T-cell (primary cell): ENCODE results near the gene SMAGP. TPM values are rescaled to one million over a fixed set of nuclear protein-coding genes. Genes with fewer than 3 reads are reported as not detected.
"Not testable (repeated sequence)": the region's sequence is repeated elsewhere in the genome, so short reads cannot be mapped to it uniquely, and the experiment has no call there.

ENCODE experiments used
- ATAC-seq, 4 experiments: fragments of 200-7000 bp in 3 of 4; fragments of 150-1000 bp in 1 of 4; cut with Tn5 transposase; replicated peaks in 1 of 4; 1 replicate in 3 of 4; 2 replicates in 1 of 4; pipeline ENCODE4 v1.10.0; 2021; ENCODE audit warnings: moderate library complexity in 3 of 4, mild to moderate bottlenecking in 2 of 4, moderate number of reproducible peaks in 1 of 4
- CTCF ChIA-PET, 2 donors: fragments of 300-600 bp; sonication (Branson Sonifier 250); formaldehyde crosslinking; loops; one replicate each; lab custom pipeline; 2022; ENCODE audit warnings: antibody characterized with exemption in 2 of 2; lab: Charles Lee
- POLR2A ChIA-PET, 2 donors: fragments of 300-600 bp; sonication (Branson Sonifier 250); formaldehyde crosslinking; loops; one replicate each; lab custom pipeline; 2022; ENCODE audit warnings: antibody characterized with exemption in 2 of 2; lab: Charles Lee
- DNase-seq, 35 experiments: peaks; one replicate each; pipeline versions ENCODE4 v3.0.0 to v3.0.0-alpha.2; 2013 to 2023
- H3K27ac ChIP-seq: one replicate; pipeline ENCODE4 v1.5.1; 2013; ENCODE audit warnings: low read length
- H3K27me3 ChIP-seq, 2 experiments: replicated peaks in 1 of 2; 1 replicate in 1 of 2; 2 replicates in 1 of 2; pipeline versions ENCODE4 v1.6.1 to v1.7.0; 2013; ENCODE audit warnings: low read length in 1 of 2, mixed read lengths in 1 of 2; ENCODE audit not compliant: control insufficient read depth in 2 of 2, insufficient read depth in 2 of 2; ENCODE audit errors: extremely low read depth in 1 of 2
- H3K36me3 ChIP-seq, 2 donors: 1 replicate in 1 of 2; 2 replicates in 1 of 2; pipeline versions ENCODE4 v1.6.1 to v1.7.0; 2013; ENCODE audit warnings: low read length in 1 of 2; ENCODE audit not compliant: control insufficient read depth in 2 of 2, insufficient read depth in 1 of 2; ENCODE audit errors: extremely low read depth in 1 of 2
- H3K4me1 ChIP-seq, 2 experiments: 1 replicate in 1 of 2; 2 replicates in 1 of 2; pipeline versions ENCODE4 v1.6.1 to v1.7.0; 2013; ENCODE audit warnings: low read length in 2 of 2, mixed read lengths in 1 of 2; ENCODE audit not compliant: insufficient read depth in 2 of 2, control insufficient read depth in 1 of 2; ENCODE audit errors: extremely low read depth in 1 of 2
- H3K4me3 ChIP-seq, 2 donors: 1 replicate in 1 of 2; 2 replicates in 1 of 2; pipeline versions ENCODE4 v1.5.1 to v1.7.0; 2013; ENCODE audit warnings: mild to moderate bottlenecking in 2 of 2, low read length in 1 of 2, moderate library complexity in 1 of 2; ENCODE audit not compliant: control insufficient read depth in 1 of 2; ENCODE audit errors: extremely low read depth in 1 of 2
- H3K9me3 ChIP-seq: 2 replicates; pipeline ENCODE4 v1.7.0; 2013
- H3K27ac Mint-ChIP-seq, 2 donors: one replicate each; pipeline ENCODE4 v1.8.0; 2020 to 2021; ENCODE audit warnings: mild to moderate bottlenecking in 2 of 2, mixed read lengths in 2 of 2
- H3K27me3 Mint-ChIP-seq, 2 donors: one replicate each; pipeline ENCODE4 v1.8.0; 2021 to 2022; ENCODE audit warnings: mixed read lengths in 2 of 2
- H3K36me3 Mint-ChIP-seq: one replicate; pipeline ENCODE4 v1.8.0; 2021; ENCODE audit warnings: mixed read lengths
- H3K4me1 Mint-ChIP-seq, 3 donors: one replicate each; pipeline ENCODE4 v1.8.0; 2020 to 2022; ENCODE audit warnings: mixed read lengths in 3 of 3, mild to moderate bottlenecking in 1 of 3
- H3K4me3 Mint-ChIP-seq, 3 donors: one replicate each; pipeline ENCODE4 v1.8.0; 2020 to 2022; ENCODE audit warnings: mild to moderate bottlenecking in 3 of 3, mixed read lengths in 3 of 3, moderate library complexity in 3 of 3
- H3K9me3 Mint-ChIP-seq, 3 donors: one replicate each; pipeline ENCODE4 v1.8.0; 2020 to 2022; ENCODE audit warnings: mixed read lengths in 3 of 3
- WGBS: methylation state at CpG from one replicate; pipeline ENCODE4 v1.1.5; 2013; ENCODE audit warnings: missing lambda C conversion rate; ENCODE audit not compliant: insufficient coverage; 5-methylcytosine and 5-hydroxymethylcytosine counted together
- total RNA-seq, 35 experiments: library from RNA in 6 of 35; stranded (reverse) in 6 of 35; fragments of 120-200 nt in 1 of 35; gene quantifications; one replicate each; pipeline versions ENCODE4 v1.2.1 to v1.2.4 and lab custom pipeline; 2013 to 2026

Gene SMAGP
- total RNA-seq, 5 donors from 2014 or later (not counting 1 experiment from before 2014, with no cell fraction given) = 3.2 to 5.3 (median 3.6) TPM

DNA sequence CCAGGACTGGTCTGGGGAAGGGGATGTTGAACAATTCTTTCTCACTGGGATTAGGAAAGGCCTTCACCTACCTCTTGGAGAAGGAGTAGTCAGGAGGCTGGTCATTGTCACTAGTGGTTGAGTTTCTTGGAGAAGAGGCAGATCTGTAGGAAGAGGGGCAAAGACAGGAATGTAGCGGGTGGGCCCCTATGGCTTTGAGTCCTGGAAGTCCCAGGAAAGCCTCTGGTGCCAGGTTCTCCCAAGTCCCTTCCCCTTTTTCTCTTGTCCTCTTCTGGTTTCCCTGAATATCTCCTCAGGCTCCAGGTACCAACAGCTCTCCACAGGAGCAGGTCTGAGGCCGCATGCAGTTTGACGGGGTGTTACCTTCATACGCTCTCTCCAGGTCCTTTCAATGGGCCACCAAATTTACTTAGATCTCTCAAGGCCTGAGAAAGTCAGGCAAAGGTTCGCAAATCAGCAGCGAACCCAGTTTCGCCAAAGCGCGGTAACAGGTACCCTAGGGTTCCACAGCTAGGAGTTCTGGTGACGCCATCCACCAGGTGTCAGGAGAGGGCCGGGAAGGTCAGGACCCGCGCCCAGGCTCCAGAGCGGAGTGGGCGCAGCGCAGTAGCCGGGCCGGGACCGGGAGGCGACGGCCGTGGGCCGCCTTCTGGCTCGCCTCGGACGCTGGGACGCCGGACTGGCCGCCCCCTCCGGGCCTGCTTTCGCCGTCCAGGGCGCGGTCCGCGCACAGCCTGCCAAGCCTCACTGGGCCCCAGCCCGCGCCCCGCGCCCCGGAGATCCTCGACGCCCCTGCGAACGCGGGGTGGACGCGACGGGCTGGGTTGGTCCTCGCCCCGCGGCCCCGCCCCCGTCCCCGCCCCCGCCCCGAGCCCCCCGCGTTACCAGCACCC lies 795 bp downstream of the SMAGP start:
- Histone ChIP-seq H3K4me1 (peaks cover 8 to 22% of the 10 kb centered on the region in 2 experiments), H3K9me3 (no peaks in the 10 kb centered on the region), H3K4me3 (peak overlapping the region; percentile 66 to 75), H3K27me3 (no peaks in the 10 kb centered on the region), H3K36me3 (no peaks in the 10 kb centered on the region), H3K27ac (peak overlapping the region; percentile 57)
- Mint-ChIP-seq H3K9me3 (no peaks in the 10 kb centered on the region), H3K36me3 (peaks cover 3% of the 10 kb centered on the region), H3K27me3 (no peaks in the 10 kb centered on the region), H3K4me1 (peaks cover 31 to 40% (median 35%) of the 10 kb centered on the region in 3 donors), H3K4me3 (peak overlapping the region; percentile 78 to 93 (median 84)), H3K27ac (peak overlapping the region; percentile 86 to 90)
- DNase-seq (peak; percentile 25 to 75 (median 49)), ATAC-seq (peak; percentile 72 to 81 (median 80))
- 9% methylated on average over 56 of the region's 59 CpGs for WGBS
- ChIA-PET POLR2A (no interaction called here), CTCF (interaction anchor here (0.5 to 4.2 kb wide), 3 partner anchors 45 to 71 kb away, joined by 3 to 30 read pairs (median 3); no protein-coding TSS in a partner anchor)

DNA sequence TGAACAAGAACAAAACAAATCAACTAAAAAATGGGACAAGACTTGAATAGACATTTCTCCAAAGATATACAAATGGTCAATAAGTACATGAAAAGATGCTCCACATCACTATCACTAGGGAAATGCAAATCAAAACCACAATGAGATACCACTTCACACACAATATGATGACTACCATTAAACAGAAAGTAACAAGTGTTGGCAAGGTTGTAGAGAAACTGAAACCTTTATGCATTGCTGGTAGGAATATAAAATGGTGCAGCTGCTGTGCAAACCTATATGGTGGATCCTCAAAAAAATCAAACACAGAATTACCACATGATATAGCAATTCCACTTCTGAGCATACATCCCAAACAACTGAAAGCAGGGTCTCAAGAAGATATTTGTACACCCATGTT lies 5.2 kb downstream of the SMAGP start:
- Histone ChIP-seq H3K36me3 (no peaks in the 10 kb centered on the region), H3K4me1 (peaks cover 0 to 12% of the 10 kb centered on the region in 2 experiments), H3K27ac (no peak overlapping the region), H3K27me3 (no peaks in the 10 kb centered on the region), H3K4me3 (no peak overlapping the region), H3K9me3 (no peaks in the 10 kb centered on the region)
- H3K27me3 Mint-ChIP-seq = no peaks in the 10 kb centered on the region
- H3K9me3 Mint-ChIP-seq = no peaks in the 10 kb centered on the region
- DNase-seq = peak in 1 of 35 experiments; percentile 54
- H3K4me1 Mint-ChIP-seq = peaks cover 27 to 34% (median 33%) of the 10 kb centered on the region in 3 donors
- CTCF ChIA-PET = no interaction called here
- peaks cover 3% of the 10 kb centered on the region for H3K36me3 Mint-ChIP-seq
- H3K4me3 Mint-ChIP-seq = no peak overlapping the region
- peak in 1 of 4 experiments; percentile 49 for ATAC-seq
- POLR2A ChIA-PET = no interaction called here
- H3K27ac Mint-ChIP-seq = peak overlapping the region in 1 of 2 donors; percentile 36

DNA sequence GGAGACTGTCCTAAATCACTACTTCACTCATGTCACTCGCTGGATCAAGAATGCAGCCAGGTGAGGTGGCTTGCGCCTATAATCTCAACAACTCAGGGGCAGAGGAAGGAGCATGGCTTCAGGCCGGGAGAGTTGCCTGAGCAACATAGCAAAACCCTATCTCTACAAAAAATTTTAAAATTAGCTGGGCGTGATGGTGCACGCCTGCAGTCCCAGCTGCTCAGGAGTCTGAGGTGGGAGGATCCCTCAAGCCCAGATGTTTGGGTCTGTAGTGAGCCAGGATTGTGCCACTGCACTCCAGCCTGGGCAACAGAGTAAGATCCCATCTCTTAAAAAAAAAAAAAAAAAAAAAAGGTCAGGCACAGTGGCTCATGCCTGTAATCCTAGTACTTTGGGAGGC lies 5.9 kb downstream of the SMAGP start:
- Histone ChIP-seq H3K27me3 (no peaks in the 10 kb centered on the region), H3K36me3 (no peaks in the 10 kb centered on the region), H3K27ac (no peak overlapping the region), H3K9me3 (no peaks in the 10 kb centered on the region), H3K4me3 (no peak overlapping the region), H3K4me1 (peaks cover 0 to 10% of the 10 kb centered on the region in 2 experiments)
- Mint-ChIP-seq H3K4me3 (no peak overlapping the region), H3K27ac (no peak overlapping the region), H3K4me1 (peaks cover 24 to 32% (median 32%) of the 10 kb centered on the region in 3 donors), H3K36me3 (peaks cover 3% of the 10 kb centered on the region), H3K27me3 (no peaks in the 10 kb centered on the region), H3K9me3 (no peaks in the 10 kb centered on the region)
- ATAC-seq (no peak), DNase-seq (no peak)
- 100% methylated on average over 2 of the region's 5 CpGs for WGBS
- ChIA-PET POLR2A (interaction anchor here in 1 of 2 donors (0.6 kb wide), 1 partner anchor 178 kb away, joined by 4 read pairs; no protein-coding TSS in a partner anchor), CTCF (interaction anchor here in 1 of 2 donors (0.6 to 1.2 kb wide), 3 partner anchors 18 to 267 kb away, joined by 3 to 9 read pairs (median 3); no protein-coding TSS in a partner anchor)

DNA sequence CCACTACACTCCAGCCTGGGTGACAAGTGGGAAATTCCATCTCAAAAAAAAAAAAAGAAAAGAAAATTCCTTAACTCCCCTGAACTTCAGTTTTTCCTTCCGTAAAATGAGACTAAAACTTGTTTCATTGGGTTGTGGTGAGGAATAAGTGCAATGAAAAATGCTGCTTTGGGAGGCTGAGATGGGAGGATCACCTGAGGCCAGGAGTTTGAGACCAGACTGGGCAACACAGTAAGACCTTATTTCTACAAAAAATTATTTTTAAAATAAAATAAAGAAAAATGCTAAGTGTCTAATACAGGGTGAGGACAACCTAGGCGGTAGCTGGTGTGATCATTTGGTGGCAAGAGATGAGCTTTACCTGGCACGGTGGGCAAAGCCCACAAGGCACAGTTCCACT lies 6.9 kb downstream of the SMAGP start:
- Histone ChIP-seq H3K4me3 (no peak overlapping the region), H3K27ac (no peak overlapping the region), H3K4me1 (peaks cover 0 to 3% of the 10 kb centered on the region in 2 experiments), H3K27me3 (no peaks in the 10 kb centered on the region), H3K36me3 (no peaks in the 10 kb centered on the region), H3K9me3 (no peaks in the 10 kb centered on the region)
- H3K27ac Mint-ChIP-seq = no peak overlapping the region
- H3K4me1 Mint-ChIP-seq = peaks cover 18 to 26% (median 26%) of the 10 kb centered on the region in 3 donors
- 100% methylated on average over 2 of the region's 3 CpGs for WGBS
- no peak for DNase-seq
- H3K4me3 Mint-ChIP-seq = no peak overlapping the region
- CTCF ChIA-PET = interaction anchor here (0.6 to 1.4 kb wide), 4 partner anchors 17 to 78 kb away, joined by 3 to 10 read pairs (median 3); no protein-coding TSS in a partner anchor
- no peaks in the 10 kb centered on the region for H3K9me3 Mint-ChIP-seq
- H3K36me3 Mint-ChIP-seq = peaks cover 3% of the 10 kb centered on the region
- ATAC-seq = no peak
- no peaks in the 10 kb centered on the region for H3K27me3 Mint-ChIP-seq
- POLR2A ChIA-PET = no interaction called here

DNA sequence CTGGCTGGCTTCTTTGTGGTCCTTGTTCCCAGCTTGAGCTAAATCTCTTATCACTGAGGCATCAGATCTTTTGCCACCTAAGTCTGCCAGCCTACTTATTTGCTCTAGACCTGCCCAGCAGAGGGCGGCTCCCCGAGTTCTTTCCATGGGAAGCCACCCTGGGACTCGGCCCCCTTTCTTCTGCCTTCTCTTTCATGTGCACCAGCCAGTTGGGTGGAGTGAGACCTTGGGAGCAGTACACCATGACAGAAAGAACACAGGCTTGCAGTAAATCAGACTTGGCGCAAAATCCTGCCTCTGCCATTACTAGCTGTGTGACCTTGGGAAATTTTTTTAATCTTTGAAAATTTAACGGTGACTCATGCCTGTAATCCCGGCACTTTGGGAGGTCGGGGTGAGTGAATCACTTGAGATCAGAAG lies 7.4 kb downstream of the SMAGP start:
- Histone ChIP-seq H3K27ac (no peak overlapping the region), H3K36me3 (no peaks in the 10 kb centered on the region), H3K27me3 (no peaks in the 10 kb centered on the region), H3K9me3 (no peaks in the 10 kb centered on the region), H3K4me1 (peaks cover 0 to 3% of the 10 kb centered on the region in 2 experiments), H3K4me3 (no peak overlapping the region)
- Mint-ChIP-seq H3K4me3 (no peak overlapping the region), H3K27ac (no peak overlapping the region), H3K9me3 (no peaks in the 10 kb centered on the region), H3K4me1 (peaks cover 16 to 24% (median 22%) of the 10 kb centered on the region in 3 donors), H3K27me3 (no peaks in the 10 kb centered on the region), H3K36me3 (peaks cover 3% of the 10 kb centered on the region)
- DNase-seq (peak in 10 of 35 experiments; percentile 12 to 54 (median 26)), ATAC-seq (peak in 3 of 4 experiments; percentile 38 to 55 (median 53))
- WGBS = 100% methylated on average over 1 of the region's 7 CpGs
- ChIA-PET CTCF (interaction anchor here (0.6 to 1.4 kb wide), 6 partner anchors 11 to 78 kb away, joined by 3 to 10 read pairs (median 3); no protein-coding TSS in a partner anchor), POLR2A (interaction anchor here in 1 of 2 donors (0.6 kb wide), 1 partner anchor 18 kb away, joined by 3 read pairs; no protein-coding TSS in a partner anchor)

DNA sequence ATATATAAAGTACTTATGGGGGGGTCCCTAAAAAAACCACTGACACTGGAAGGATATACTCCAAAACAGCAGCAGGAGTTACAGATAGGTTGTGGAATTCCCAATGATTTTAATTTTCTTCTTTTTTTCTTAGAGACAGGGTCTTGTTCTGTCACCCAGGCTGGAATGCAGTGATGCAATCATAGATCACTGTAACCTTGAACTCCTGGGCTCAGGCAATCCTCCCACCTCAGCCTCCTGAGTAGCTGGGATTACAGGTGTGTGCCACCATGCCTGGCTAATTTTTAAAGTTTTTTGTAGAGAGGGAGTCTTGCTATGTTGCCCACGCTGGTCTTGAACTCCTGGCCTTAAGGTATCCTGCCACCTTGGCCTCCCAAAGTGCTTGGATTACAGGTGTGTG lies 10.6 kb downstream of the SMAGP start:
- CTCF ChIA-PET = interaction anchor here in 1 of 2 donors (0.6 kb wide), 1 partner anchor 273 kb away, joined by 4 read pairs; no protein-coding TSS in a partner anchor
- WGBS = 100% methylated on average over 1 of the region's 1 CpG

More for the DNA sequence above, 10.6 kb downstream of the SMAGP start:
- ATAC-seq, H3K36me3 ChIP-seq, H3K36me3 Mint-ChIP-seq, H3K4me3 ChIP-seq, DNase-seq, H3K4me3 Mint-ChIP-seq, H3K9me3 ChIP-seq, H3K27me3 Mint-ChIP-seq, H3K27me3 ChIP-seq, H3K9me3 Mint-ChIP-seq, H3K4me1 ChIP-seq, H3K27ac Mint-ChIP-seq, H3K27ac ChIP-seq: not testable (repeated sequence)
- peaks cover 6 to 11% (median 10%) of the 10 kb centered on the region in 3 donors for H3K4me1 Mint-ChIP-seq
- POLR2A ChIA-PET = interaction anchor here in 1 of 2 donors (0.6 kb wide), 1 partner anchor 720 kb away, joined by 3 read pairs; no protein-coding TSS in a partner anchor
